AG09309 (cell line): ENCODE data around the gene SLC17A1.
"Not testable (repeated sequence)": the region's sequence is repeated elsewhere in the genome, so short reads cannot be mapped to it uniquely, and the experiment has no call there.

Experiments used
- DNase-seq: peaks from one replicate; pipeline ENCODE4 v3.0.0-alpha.2; 2010; ENCODE audit warnings: low read depth
- H3K4me3 ChIP-seq: 2 replicates; pipeline ENCODE4 v1.5.1; 2011; ENCODE audit warnings: mild to moderate bottlenecking, low read depth, low read length, moderate library complexity; ENCODE audit not compliant: control insufficient read depth
- CTCF ChIP-seq: IDR thresholded peaks from 2 replicates; pipeline ENCODE4 v1.5.1; 2011; ENCODE audit warnings: mild to moderate bottlenecking, low read depth, low read length, inconsistent platforms; ENCODE audit not compliant: insufficient read depth, control insufficient read depth; ENCODE audit errors: missing control alignments

The SLC17A1 gene

GRCh38 chr6:25756382-25757363, 75.2 kb downstream of the SLC17A1 start:
- TF ChIP-seq CTCF, result no peak
- no peak overlapping the region for H3K4me3 ChIP-seq
- DNase-seq, result no peak

- DNase-seq, result no peak
- TF ChIP-seq CTCF, result no peak
- H3K4me3 ChIP-seq, result no peak overlapping the region
These were observed 76.4 kb downstream of the SLC17A1 start for GRCh38 chr6:25755483-25755882.

DNA sequence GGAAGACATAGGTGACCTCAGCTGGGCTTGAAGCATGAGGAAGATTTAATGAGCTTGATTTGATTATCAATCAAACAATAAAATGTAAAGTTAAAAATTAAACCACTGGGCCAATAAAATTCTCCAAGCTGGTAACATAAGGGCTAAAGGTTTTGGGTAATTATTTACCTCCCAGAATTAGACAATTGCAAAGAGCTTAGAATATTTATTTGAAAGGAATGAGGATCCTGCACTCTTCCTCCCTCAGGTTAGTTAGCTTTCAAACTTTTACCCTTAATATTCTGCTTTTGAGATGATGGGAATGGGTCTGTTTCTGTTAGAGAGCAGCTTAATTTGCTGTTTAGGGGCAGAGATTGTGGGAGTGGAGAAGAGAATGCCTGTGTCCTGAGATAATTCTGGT, 77.3 kb downstream of the SLC17A1 start, which contains the start of gene SLC17A4:
Gene SLC17A4, plus strand, starts transcription at position 208 of the 400 bp plus-strand sequence. CDS start 7,221 bp downstream, outside the sequence.
- TF ChIP-seq CTCF, result no peak
- H3K4me3 ChIP-seq, result no peak within 1 kb of the TSS
- no peak for DNase-seq

DNA sequence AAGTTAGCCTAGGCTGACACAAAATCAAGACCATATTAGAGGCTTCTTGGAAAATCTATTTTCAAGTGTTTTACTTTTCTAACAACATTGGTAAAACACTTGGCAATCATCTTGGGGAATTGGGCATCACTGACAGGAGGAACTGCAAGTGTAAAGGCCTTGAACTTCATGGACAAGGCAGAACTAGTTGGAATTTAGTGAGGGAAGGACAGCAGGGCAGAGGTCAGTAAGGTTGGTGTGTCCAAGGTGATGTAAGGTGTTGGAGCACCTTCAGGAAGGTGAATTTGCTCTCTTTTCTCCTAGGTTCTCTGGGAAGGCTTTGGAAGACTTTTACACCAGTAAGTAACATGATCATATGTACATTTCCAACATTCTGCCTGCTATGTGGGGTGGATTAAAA, 78.8 kb downstream of the SLC17A1 start:
- H3K4me3 ChIP-seq, result no peak overlapping the region
- DNase-seq, result no peak
- TF ChIP-seq CTCF, result no peak

GRCh38 chr6:25750906-25751305, 80.9 kb downstream of the SLC17A1 start:
- no peak for TF ChIP-seq CTCF
- DNase-seq, result no peak
- H3K4me3 ChIP-seq, result no peak overlapping the region

DNA sequence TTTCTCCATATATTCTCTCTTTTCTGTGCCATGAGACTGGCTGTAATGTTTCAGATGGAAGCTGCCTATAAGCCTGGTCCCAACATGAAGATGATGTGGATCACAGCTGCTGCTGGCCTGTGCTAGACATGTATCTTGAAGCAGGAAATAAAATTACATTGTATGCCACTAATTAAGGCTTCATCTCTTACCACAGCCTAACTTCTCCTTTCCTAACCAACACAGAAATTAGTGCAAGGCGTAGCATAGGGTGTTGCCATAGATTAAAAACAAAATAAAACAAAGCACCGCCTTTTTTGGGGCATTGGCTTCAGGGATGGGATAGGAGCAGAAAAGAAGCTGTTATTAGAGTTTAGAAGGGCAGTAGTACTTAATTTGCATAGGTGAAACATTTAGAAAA, 82.0 kb downstream of the SLC17A1 start:
- TF ChIP-seq CTCF, result no peak
- no peak for DNase-seq
- H3K4me3 ChIP-seq, result no peak overlapping the region

DNA sequence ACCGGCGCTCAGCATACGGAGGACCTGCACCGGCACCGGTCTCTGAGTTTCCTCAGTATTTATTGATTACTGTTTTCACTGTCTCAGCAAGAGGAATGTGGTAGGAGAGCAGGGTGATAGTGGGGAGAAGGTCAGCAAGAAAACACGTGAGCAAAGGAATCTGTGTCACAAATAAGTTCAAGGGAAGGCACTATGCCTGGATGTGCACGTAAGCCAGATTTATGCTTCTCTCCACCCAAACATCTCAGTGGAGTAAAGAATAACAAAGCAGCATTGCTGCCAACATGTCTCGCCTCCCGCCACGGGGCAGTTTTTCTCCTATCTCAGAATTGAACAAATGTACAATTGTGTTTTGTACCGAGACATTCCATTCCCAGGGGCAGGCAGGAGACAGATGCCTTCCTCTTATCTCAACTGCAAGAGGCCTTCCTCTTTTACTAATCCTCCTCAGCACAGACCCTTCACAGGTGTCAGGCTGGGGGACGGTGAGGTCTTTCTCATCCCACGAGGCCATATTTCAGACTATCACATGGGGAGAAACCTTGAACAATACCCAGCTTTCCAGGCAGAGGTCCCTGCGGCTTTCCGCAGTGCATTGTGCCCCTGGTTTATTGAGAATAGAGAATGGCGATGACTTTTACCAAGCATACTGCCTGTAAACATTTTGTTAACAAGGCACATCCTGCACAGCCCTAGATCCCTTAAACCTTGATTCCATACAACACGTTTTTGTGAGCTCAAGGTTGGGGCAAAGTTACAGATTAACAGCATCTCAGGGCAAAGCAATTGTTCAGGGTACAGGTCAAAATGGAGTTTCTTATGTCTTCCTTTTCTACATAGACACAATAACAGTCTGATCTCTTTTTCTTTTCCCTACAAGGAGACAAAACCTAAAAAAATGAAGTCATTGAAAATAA, 83.0 kb downstream of the SLC17A1 start:
- not testable (repeated sequence) for H3K4me3 ChIP-seq, DNase-seq
